ENCODE results near the gene FLT3.
"Not testable (repeated sequence)": the region's sequence is repeated elsewhere in the genome, so short reads cannot be mapped to it uniquely, and the experiment has no call there.

Gene FLT3

DNA sequence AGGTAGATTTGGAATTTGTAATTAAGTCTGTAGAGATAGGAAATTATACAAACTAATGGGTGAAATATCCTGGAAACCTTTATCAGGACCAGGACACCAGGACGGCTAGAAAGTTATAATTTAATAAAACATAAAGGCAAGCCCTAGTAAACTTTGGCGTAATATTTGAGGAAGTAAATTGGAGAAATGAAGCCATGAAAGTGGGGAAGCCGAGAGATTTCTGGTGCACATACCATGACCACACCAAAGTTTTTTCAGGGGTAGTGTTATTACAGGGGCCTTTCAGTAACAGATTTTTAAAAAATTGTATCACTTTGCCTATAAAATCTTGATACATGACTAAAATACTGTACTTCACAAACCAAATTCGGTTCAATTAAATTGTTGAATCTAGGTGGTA is 57.2 kb downstream of the FLT3 start:
- DNase-seq, result no peak

DNA sequence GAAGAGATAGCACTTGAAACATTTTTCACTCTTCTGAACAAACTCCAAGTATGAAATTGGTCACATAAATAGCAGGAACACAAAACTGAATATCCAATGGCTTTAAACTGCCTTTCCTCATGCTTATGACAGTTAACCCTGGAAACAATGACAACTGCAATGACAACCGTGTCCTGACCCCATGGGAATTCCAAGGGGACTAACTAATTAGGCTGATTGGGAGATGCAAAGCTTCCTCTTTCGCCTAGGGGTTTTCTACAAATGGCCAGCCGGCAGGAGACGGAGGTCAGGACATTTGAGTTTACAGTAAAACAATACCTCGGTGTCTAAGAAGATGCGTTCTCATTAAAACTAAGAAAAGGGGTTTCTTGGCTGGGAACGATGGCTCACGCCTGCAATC is 58.9 kb downstream of the FLT3 start:
- DNase-seq, result no peak

DNA sequence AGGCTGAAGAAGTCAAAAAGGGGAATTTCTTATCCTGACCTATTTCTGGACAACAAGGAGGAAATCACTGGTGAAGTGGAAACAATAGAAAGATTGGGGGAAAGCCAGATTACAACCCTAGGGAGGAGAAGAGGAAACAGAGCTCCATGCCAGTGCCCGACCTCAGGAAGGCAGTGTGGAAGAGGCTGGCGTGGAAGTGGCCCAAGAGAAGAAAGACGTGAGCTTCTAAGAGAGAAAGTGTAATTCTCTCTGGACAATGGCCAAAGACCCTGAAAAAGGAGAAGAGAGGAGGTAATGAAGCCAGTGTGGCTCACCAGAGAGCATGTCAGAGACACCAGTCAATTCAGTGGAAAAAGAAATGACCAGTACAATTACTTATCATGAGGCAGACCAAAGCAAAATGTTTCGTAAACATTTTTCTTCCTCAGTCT is 59.3 kb downstream of the FLT3 start:
- DNase-seq, result no peak

DNA sequence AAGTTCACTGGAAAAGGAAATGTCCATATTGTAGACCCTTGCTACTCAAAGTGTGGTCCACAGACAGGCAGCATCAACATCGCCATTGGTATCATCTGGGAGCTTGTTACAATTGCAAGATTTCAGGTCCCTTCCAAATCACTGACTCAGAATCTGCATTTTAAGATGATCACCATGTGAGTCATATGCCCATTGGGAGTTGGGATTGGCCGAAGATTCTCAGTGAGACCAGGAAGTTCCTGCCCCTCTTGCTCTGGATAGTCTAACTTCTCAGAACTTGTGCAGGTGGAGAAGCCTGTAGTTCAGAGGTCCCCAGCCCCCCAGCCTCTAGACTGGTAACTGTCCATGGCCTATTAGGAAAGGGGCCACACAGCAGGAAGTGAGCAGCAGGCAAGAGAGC is 63.0 kb downstream of the FLT3 start:
- no peak for DNase-seq

DNA sequence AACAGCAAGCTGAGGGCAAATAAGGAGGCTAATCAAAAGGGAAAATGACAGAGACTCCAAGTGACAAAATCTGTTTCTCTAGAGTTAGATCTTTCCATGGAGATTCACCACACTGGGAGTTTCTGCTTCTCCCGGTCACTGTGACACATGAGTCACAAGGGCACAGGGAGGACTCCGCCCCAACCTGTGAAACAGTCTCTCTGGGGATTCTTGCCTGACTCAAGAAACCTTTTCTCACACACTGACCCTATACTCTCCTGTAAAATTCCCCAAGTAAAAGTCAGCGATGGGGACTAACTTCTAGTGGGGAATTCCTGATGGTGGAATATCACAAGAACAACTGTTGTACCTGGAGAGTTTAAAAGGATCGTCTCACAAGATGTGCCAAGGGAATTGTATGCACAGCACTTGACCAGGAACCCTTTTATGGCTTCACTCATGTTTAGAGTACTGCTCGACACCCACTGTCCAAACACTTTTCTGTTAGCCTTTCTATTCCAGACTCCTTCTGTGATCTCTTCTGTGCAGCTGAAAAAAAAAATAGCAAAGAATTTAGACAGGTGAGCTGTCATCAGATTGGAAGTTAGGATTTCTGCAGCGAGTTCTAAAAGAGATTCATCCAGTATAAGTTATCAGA is 65.1 kb downstream of the FLT3 start:
- no peak for DNase-seq

DNA sequence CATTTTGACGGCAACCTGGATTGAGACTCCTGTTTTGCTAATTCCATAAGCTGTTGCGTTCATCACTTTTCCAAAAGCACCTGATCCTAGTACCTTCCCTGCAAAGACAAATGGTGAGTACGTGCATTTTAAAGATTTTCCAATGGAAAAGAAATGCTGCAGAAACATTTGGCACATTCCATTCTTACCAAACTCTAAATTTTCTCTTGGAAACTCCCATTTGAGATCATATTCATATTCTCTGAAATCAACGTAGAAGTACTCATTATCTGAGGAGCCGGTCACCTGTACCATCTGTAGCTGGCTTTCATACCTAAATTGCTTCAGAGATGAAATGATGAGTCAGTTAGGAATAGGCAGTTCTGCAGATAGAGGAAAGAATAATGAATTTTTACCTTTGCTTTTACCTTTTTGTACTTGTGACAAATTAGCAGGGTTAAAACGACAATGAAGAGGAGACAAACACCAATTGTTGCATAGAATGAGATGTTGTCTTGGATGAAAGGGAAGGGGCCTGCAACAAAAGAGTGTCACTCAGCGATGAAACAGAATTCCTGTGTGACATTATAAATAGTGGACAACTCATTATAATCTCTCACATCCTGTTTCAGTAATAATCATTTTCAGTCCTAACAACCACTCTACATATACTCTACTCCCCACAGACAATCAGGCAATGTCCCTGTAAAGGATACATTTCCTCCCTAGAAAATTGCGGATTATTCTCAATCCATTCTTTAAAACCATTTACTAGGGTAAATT is 66.3 kb downstream of the FLT3 start:
- no peak for DNase-seq

DNA sequence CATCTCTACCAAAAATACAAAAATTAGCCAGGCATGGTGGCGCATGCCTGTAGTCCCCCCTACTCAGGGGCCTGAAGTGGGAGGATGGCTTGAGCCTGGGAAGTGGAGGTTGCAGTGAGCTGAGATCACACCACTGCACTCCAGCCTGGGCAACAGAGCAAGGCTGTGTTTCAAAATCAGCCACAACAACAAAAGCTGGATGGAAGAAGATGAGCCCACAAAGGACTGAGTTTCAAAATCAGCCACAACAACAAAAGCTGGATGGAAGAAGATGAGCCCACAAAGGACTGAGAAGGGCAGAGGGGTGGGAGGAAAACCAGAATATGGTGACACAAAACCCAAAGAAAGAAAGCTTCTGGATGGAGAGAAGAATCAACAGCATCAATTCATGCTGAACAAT is 67.9 kb downstream of the FLT3 start:
- not testable (repeated sequence) for DNase-seq

DNA sequence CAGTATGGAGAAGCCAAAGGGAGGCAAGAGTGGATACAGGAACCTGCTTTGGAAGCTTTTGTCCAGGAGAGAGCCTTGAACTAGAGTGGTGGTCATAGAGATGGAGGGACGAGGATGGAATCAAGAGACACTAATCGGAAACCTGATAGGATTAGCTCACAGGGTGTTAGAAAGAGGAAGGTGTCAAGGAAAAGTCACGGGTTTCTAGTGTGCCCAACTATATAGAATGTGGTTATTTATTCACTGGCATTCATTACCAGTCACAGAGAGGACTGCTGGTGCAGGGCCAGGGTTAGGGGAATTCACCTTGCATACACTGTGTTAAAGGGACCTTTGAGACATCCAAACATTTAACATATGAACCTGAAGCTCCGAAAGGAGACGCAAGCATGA is 68.5 kb downstream of the FLT3 start:
- no peak for DNase-seq

DNA sequence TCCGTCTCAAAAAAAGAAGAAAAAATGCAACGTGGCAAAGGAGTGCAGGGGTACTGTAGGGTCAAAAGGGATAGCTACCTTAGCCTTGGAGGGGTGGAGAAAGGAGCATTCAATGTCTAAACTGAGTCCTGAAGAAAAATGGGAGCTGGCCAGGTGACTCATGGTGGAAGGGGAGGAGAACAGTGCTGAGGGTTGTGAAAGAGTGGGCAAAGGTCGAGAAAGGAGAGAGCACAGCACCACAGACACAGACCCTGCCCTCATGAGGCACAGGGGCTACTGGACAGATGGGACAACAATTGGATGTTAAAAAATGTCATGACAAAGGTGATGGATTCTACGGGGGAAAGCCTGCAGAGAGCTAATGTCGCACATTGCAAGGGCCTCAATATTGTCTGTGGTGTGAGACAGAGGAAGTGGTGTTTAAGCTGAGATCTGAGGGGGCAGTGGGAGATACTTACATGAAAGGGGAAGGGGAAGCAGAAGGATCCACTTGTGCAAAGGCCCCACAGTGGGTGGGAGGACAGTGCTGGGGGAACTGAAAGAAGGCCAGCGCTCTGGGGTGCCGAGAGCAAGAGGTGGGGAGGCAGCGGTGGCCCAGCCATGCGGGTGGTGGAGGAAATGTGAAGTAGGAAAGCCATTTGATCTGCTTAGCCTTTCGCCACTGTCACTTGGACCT is 69.0 kb downstream of the FLT3 start:
- DNase-seq, result peak; percentile 22

DNA sequence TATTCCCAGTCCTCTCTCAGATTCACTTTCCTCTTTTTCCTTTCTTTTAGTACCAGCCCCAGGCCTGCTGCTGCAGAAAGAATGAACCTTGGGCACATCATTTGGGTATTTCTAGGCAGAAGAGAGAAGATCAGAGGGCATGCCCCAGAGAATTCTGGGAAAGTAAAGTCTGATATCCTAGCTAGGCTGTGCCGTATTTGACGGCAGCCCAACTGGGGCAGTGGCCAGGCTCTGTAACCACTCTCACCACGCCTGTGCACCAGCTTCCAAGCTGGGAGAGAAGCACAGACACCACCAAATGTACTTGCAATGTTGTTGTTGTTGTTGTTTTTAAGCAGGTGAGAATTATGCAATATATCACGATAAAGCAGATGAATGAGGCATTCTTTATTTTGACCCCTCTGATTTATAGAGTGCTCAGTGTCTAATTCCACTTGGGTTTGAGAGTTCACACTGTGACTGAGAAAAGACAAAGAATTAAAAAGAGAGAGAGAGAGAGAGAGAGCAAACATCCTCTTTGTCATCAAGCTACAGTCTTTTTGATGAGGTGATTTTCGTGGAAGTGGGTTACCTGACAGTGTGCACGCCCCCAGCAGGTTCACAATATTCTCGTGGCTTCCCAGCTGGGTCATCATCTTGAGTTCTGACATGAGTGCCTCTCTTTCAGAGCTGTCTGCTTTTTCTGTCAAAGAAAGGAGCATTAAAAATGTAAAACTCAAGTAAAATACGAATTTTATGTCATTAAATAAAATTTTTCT is 72.6 kb downstream of the FLT3 start:
- no peak for DNase-seq

DNA sequence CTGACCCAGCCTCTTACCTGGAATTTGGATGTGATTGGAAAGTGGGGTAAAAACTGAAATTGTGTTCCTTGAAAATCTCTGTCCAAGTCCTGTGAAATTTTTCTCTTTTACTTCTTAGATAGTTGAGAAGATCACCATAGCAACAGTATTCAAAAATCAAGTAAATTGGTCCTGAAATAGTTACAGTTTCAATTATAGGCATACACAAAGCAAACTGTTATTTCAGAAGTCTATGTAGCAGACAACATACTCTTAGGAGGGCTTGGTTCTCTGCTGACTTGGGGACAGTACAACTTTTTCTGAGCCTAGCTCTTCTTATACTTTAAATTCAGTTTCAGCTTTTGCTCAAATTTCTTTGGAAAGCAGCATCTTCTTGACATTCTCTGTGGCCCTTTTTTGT is 73.3 kb downstream of the FLT3 start:
- no peak for DNase-seq

DNA sequence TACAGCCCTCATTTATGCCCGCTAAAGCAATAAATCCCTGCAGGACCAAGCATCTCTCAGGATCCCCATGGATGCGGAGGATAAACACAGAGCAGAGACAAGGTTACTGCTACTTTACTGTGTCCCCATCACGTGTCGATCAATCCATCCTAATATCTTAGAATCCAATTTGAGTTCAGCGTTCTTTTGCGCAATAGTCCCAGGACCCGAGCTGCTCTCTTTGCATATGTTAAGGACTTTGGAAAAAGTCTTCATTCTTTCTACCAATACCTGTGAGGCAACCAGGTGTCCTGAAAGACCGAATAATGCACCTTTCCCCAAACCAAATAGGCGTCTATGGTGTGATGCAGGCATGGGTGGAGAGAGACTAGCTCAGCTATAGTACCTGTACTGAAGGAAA is 73.9 kb downstream of the FLT3 start:
- DNase-seq, result no peak

DNA sequence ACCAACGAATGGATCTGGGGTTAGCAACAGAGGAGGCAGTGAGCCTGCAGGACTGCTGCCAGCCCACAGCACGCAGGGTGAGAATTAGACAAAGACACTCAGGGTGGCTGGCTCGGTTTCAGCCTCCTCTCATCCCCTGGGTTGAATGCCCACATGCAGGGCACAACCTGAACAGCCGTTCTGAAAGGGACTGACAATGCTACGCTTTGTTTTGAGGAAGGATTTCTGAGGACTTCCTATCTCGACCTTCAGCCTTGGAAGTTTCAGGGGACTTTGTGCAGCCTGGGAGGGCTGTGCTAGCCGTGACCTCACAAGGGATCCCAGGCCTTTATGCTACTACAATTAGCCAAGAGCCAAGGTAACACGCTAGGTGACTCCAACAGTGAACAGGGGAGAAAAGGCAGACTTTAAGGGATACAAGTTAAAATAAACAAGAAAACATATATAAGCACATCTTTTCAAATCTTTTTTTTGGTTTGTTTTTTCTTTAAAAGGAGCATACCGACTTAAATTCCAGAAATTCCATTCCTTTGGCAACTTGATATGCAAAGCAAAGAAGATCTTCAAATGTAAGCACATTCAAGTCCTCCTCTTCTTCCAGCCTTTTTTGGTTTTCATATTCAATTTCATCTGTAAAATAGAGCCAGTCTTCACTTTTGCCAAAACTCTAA is 77.4 kb downstream of the FLT3 start:
- no peak for DNase-seq

DNA sequence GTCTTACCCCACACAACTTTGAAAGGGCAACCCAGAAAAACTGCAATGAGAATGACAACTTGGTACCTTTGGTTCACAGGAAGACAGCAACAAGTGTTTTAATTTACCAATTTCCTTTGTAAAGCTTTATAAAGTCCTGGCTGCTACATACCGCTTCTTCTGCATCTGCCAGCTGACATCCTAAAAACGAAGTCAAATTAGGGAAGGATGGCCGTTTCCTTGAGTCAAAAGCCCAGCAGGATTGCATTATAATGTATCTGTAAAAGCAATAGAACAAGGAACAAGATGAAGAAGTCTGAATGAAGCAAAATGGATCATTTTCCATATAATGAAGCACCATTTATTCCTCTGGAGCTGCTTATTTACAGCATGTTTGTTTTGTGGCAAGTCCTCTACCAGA is 86.1 kb downstream of the FLT3 start:
- no peak for DNase-seq

DNA sequence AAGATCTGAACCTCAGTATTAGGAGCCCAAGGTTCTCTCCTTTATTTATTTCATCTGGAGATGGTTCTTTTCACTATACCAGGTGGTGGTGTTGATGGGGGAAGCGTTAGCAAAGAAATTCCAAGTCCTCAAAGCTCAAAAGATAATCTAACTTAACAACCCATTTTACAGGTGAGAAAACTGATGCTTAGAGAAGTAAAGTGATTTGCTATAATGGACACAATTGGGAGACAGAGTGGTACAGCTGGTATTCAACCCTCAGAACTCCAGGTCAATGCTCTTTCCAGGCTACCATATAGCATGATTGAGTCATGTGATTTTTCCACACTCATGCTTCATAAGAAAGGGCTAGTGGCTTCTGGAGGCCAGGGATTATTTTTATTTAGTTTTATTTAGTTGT is 86.9 kb downstream of the FLT3 start:
- DNase-seq, result no peak

DNA sequence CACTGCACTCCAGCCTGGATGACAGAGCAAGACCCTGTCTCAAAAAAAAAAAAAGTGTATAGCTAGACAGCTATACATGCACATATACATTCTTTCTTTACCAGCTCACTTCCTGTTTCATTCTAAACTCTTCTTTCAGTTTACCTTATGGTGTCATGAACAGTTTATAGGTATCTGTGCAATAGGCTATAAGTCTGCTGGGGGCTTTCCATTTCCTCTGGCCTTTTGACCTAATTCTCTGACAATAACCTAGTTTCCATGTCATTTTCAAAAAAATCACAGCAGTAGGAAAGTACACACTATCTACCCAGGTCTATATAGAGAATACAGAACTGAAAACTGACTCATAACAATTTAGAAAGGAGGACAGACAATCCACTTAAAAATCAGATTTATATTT is 87.5 kb downstream of the FLT3 start:
- DNase-seq, result no peak

DNA sequence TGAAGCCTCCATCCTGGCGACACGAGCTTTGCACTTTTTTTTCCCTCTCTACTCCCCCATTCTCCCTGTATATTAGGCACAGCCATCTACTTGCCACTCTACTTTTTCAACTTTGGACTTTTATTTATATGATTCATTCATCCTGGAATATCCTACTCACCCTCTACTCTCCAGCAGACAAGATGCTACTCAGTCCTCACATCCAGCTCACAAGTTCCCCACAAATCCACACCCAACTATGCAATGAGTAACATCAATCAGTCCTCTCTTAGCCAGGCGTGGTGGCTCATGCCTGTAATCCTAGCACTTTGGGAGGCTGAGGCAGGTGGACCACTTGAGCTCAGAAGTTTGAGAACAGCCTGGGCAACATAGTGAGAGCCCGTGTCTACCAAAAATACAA is 88.0 kb downstream of the FLT3 start:
- no peak for DNase-seq

DNA sequence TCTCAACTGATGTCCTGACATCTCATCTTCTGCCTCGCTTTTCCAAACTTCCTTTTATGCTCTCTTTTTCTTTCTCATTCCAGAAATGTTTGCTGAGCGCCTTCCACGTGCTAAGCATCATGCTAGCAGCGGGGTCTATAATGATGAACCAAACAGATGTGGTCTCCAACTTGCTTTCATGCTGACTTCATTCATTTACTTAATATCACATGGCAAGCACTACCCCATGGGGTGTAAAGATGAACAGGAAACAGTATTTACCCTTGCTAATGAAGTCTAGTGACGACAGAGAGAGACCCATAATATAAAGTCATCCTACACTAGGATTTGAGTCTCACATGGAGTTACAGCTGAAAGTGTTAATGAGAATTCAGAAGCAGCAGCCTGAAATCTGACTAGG is 90.3 kb downstream of the FLT3 start:
- no peak for DNase-seq

DNA sequence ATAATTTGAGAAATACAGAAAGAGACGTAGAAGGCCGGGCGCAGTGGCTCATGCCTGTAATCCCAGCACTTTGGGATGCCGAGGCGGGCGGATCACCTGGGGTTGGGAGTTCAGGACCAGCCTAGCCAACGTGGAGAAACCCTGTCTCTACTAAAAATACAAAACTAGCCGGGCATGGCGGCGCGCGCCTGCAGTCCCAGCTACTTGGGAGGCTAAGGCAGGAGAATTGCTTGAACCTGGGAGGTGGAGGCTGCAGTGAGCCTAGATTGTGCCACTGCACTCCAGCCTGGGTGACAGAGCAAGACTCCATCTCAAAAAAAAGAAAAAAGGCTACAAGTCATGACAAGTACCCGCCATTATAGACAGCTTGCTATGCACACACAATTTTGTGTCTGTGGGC is 95.4 kb downstream of the FLT3 start:
- not testable (repeated sequence) for DNase-seq

DNA sequence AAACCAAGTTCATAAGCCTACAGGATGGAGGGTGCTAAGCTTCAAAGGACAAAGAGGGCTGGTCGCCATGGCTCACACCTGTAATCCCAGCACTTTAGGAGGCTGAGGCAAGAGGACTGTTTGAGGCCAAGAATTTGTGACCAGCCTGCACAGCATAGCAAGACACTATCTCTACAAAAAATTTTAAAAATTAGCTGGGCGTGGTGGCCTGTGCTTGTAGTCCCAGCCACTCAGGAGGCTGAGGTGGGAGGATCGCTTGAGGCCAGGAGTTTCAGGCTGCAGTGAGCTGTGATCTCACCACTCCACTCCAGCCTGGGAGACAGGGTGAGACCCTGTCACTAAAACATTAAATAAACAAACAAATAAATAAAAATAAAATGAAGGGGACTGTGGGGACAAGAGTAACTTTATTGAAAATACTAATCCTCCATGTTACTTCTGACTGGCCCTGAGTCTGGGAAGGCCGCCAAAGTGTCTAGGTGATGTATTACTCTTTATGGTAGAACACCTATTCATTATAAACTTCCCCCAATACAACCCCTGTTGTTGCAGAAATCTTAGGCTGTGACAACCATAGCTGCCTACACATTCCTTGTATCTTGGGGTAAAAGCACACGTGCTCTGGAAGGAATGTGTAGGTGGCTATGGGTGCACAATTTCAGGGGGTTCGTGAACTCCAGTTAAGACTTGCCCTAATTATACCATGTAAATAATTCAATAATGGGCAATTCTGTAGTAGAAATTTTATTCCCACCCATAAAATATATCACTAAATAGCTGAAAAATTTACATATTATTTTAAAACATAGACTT is 97.3 kb downstream of the FLT3 start:
- DNase-seq, result no peak

DNA sequence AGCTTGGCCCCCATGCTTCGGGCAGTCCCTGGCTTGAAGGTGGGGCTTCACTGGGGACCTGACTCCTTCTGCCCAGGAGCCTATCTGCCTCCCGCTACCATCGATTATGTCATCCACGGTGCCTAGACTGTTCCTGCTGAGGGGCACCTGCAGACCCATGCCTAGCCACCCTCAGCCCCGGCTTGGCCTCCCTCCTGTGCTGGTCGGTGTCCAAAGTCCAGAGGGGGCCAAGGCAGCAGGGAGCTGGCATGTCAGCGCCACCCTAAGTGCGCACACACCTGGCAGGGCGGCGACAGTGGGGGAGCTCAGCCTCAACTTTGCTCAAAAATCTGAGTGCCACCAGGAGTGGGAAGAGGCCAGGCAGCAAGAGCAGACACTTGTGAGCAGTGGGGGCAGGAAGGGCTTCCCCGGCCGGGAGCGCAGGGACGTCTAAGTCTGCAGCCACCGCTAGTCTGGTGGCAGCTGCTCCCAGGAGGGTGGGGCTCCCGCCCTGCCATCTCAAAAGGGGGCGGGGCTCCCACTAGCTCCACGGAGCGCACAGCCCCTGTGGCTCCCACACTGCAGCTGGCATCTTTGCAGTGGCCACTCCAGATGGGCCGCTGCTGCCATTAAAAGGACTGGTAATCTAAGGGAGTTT is 98.4 kb downstream of the FLT3 start:
- no peak for DNase-seq

DNA sequence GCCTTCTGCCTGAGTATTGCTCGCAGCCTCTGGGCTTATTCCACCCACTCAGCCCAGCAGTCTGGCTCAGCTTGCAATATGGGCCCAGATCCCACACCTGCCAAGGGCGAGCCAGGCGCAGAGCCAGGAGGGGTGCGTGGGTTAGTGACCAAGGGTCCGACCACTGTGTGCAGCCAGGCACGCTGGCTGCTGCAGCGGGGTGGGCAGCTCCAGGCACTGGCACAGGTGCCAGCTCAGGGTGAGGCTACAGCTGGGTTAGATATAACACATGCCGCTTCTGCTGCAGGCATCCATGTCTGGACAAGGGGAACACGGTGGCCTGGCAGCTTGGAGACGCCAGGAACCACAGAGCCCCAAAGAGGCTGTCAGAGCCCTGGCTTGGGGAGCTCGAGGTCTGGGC is 99.3 kb downstream of the FLT3 start:
- DNase-seq, result no peak

All from CD4-positive, alpha-beta T cell treated with Interleukin-12 subunit alpha and Interleukin-12 subunit beta, for 1 hour (primary cell).